ENCODE results near the gene PKN3.
A peak's percentile ranks its signal among the peaks of the same experiment; 100 is the strongest.

Gene PKN3

DNA sequence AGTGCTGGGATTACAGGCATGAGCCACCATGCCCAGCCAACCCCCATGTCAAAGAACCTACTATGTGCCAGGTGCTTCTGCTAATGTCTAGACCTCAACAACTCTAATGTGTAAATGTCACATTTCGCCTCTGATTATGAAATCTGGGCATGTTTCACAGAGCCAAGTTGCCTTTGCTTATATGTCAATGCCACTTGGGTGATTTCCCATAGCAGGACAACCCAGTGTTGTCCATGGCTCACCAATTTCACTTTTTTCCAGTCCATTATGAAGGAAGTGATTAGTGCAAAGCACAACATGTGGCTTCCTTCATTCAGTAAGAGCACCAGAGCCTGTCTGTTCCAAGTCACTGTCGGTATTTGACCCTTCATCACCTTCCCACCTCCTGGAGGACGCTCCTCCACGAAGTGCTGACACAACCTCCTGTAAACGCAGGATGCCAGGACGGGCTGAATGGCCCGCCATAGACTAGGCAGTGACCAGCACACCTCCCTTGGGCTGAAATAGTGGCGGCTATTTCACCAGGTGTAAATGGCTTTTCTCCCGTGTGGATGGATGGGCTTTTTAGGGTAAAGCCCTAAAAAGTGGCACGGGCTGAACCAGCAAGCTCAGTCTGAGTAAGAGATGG is 962 bp upstream of the PKN3 start:
- POLR2A ChIA-PET: no interaction called here

DNA sequence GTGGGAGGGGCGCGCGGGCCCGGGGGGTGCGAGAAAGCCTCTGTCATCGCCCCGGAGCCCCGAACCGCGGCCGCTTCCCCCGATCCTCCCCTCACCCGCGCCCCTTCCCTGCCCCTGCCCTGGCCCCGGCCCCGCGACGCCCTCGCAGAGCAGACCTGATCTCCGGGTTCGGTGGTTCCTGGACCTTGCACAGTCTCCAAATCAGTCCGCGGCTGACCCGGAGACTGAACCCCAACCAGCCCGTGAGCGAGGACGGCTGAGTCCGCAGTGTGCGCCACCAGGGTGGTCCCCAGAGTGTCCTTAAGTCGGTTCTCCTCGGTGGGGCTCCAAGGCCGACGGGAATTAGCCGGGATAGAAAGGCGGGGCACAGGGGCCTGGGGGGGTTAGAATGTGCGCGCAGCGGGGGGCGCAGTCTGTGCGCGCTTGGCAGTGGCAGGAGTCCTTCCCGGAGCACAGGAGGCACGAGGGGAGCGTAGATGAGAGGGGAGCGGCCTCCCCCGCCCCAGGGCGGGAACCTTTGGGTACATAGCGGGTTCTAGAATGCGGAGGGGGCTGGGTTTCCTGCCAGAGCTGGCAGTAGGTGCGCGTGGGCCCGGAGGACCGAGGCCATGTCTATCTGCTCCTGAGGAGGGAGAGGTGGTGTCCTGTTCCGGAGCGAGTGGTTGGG is 779 bp downstream of the PKN3 start:
- DNase-seq (ENCODE audit: low read depth, low spot score): no peak
- TF ChIP-seq, protein P1, sequence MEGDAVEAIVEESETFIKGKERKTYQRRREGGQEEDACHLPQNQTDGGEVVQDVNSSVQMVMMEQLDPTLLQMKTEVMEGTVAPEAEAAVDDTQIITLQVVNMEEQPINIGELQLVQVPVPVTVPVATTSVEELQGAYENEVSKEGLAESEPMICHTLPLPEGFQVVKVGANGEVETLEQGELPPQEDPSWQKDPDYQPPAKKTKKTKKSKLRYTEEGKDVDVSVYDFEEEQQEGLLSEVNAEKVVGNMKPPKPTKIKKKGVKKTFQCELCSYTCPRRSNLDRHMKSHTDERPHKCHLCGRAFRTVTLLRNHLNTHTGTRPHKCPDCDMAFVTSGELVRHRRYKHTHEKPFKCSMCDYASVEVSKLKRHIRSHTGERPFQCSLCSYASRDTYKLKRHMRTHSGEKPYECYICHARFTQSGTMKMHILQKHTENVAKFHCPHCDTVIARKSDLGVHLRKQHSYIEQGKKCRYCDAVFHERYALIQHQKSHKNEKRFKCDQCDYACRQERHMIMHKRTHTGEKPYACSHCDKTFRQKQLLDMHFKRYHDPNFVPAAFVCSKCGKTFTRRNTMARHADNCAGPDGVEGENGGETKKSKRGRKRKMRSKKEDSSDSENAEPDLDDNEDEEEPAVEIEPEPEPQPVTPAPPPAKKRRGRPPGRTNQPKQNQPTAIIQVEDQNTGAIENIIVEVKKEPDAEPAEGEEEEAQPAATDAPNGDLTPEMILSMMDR (IDR thresholded peaks at IDR 0.05; ENCODE audit: insufficient read depth, low read length, missing control alignments): no peak
- H3K4me3 ChIP-seq (ENCODE audit: low read depth, low read length): peak overlapping the region; percentile 70
- ChIA-PET POLR2A (no interaction called here), CTCF (interaction anchor here (0.6 to 2.9 kb wide), 9 partner anchors 9 to 178 kb away, joined by 3 to 11 read pairs (median 3); partner anchors contain the start of genes KYAT1 and SET)

More for the DNA sequence above, 962 bp upstream of the PKN3 start:
- no peak for DNase-seq (ENCODE audit: low read depth, low spot score)
- CTCF ChIA-PET: interaction anchor here (0.8 to 3.6 kb wide), 15 partner anchors 9 to 150 kb away, joined by 3 to 68 read pairs (median 5); partner anchors contain the start of genes ENDOG, SET and ZDHHC12
- TF ChIP-seq, protein P1 (IDR thresholded peaks at IDR 0.05; ENCODE audit: insufficient read depth, low read length, missing control alignments): no peak
- no peak overlapping the region for H3K4me3 ChIP-seq (ENCODE audit: low read depth, low read length)

DNA sequence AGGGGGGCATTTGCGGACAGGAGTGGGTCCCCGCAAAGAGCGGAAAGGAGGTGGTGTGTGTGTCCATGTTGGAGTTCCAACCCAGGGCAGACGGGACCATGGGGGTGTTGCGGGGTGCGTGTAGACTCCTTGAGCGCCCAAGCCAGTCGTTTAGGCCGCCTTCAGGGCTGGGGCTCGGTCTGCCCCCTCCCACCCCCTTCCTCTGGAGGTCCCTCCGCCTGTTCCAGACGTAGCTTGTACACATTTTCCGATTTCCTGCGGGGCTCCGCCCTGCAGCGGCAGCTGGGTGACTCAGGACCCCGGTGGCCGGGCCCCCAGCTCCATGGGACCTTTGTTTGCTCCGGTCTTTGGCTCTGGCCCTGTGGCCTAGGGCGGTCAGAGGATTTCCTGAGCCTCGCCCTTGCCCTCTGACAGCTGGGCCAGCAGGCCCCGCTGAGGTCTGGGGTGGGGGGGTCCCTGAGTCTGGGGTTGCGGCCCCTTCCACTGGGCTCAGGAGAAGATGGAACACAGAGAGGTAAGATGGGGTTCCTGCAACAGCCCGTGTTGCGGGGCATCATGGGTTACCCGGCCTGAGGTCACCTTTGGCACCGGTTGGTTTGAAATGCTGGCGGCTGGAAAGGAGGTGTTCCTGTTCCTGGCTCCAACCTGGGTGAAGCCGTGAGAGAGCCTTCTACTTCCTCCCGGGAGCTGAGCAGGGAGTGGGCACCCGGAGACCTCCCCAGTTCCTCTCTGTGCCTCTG is 1.5 kb downstream of the PKN3 start:
- no peak for DNase-seq (ENCODE audit: low read depth, low spot score)
- ChIA-PET POLR2A (no interaction called here), CTCF (interaction anchor here (0.6 to 2.9 kb wide), 14 partner anchors 8 to 178 kb away, joined by 3 to 11 read pairs (median 3); partner anchors contain the start of genes KYAT1, SET and ZDHHC12)
- H3K4me3 ChIP-seq (ENCODE audit: low read depth, low read length): peak overlapping the region; percentile 70
- TF ChIP-seq, protein P1 (IDR thresholded peaks at IDR 0.05; ENCODE audit: insufficient read depth, low read length, missing control alignments): no peak

DNA sequence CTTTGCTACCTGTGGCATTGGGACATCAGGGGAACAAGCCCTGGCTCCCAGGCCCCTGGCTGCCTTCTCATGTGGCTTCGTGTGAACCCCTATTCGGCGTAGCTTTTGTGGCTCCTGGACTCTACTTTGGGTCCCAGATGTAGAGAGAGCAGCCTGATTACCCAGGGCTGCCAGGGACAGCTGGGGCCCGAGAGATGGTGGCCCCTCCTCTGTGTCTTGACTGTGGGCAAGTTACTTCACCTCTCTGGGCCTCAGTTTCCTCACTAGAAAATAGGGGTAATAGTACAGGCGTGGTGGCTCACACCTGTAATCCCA is 2.0 kb downstream of the PKN3 start:
- H3K4me3 ChIP-seq (ENCODE audit: low read depth, low read length): no peak overlapping the region
- ChIA-PET POLR2A (no interaction called here), CTCF (interaction anchor here (0.6 to 2.9 kb wide), 11 partner anchors 10 to 70 kb away, joined by 3 to 11 read pairs (median 3); partner anchors contain the start of genes SET and ZDHHC12)
- TF ChIP-seq, protein P1 (IDR thresholded peaks at IDR 0.05; ENCODE audit: insufficient read depth, low read length, missing control alignments): no peak
- DNase-seq (ENCODE audit: low read depth, low spot score): no peak

DNA sequence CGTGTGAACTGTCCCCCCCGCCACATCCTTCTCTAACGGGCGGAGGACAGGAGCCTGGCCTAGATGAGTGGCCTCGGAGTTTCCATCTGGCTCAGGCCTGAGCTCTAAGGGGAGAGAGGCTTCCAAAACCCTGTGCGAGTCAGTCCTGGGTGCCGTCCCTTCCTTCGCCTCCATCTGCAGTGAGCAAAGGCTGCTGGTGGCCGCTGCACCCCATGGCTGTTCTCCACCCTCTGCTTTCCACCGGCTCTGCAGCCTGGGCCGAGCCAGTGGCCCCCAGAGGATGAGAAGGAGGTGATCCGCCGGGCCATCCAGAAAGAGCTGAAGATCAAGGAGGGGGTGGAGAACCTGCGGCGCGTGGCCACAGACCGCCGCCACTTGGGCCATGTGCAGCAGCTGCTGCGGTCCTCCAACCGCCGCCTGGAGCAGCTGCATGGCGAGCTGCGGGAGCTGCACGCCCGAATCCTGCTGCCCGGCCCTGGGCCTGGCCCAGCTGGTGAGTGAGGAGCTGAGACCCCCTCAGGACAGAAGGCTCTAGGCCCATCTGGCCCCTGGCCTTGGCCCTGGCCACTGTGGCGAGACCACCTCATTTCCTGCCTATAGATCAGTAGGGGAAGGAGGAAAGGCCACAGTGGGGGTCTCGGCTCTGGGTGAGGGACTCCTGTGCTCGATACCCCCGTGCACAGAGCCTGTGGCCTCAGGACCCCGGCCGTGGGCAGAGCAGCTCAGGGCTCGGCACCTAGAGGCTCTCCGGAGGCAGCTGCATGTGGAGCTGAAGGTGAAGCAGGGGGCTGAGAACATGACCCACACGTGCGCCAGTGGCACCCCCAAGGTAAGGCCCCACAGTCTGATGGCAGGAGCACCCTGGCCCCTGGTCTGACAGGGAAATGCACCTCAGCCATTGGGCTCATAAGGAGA is 3.0 kb downstream of the PKN3 start:
- ChIA-PET POLR2A (no interaction called here), CTCF (interaction anchor here (1.4 to 2.9 kb wide), 5 partner anchors 9 to 19 kb away, joined by 3 to 11 read pairs (median 4); partner anchors contain the start of gene ZDHHC12)
- DNase-seq (ENCODE audit: low read depth, low spot score): no peak

More for the DNA sequence above, 3.0 kb downstream of the PKN3 start:
- no peak overlapping the region for H3K4me3 ChIP-seq (ENCODE audit: low read depth, low read length)
- TF ChIP-seq, protein P1 (IDR thresholded peaks at IDR 0.05; ENCODE audit: insufficient read depth, low read length, missing control alignments): no peak
